Fibroblast of the aortic adventitia (primary cell): ENCODE measurements around the gene UVSSA. TPM values are rescaled to one million over a fixed set of nuclear protein-coding genes. Genes with fewer than 3 reads are reported as not detected.

ENCODE experiments used
- DNase-seq: peaks from one replicate; pipeline ENCODE4 v3.0.0-alpha.2; 2010; ENCODE audit warnings: low read depth
- H3K4me3 ChIP-seq: 2 replicates; pipeline ENCODE4 v1.5.1; 2011; ENCODE audit warnings: low read depth, mild to moderate bottlenecking, control low read depth, low read length, moderate library complexity
- CTCF ChIP-seq: IDR thresholded peaks from 2 replicates; pipeline ENCODE4 v1.5.1; 2011; ENCODE audit warnings: mild to moderate bottlenecking, low read length, control low read depth, inconsistent platforms; ENCODE audit not compliant: insufficient read depth
- total RNA-seq: library from RNA; depleted of rRNA; stranded (reverse); fragments of >200 nt; gene quantifications from 2 replicates; pipeline ENCODE4 v1.2.3, GENCODE V29; 2012; ENCODE audit warnings: low replicate concordance

The UVSSA gene
- total RNA-seq, 1 donor, result 8.7 TPM

- H3K4me3 ChIP-seq, result no peak overlapping the region
- no peak for DNase-seq
- no peak for TF ChIP-seq CTCF
These were observed 58.8 kb downstream of the UVSSA start for GRCh38 chr4:1405636-1406393.

GRCh38 chr4:1406394-1406980 is 59.5 kb downstream of the UVSSA start, which contains the start of gene NKX1-1:
TSS of gene NKX1-1 (minus strand) at chr4:1406442. CDS start at chr4:1406442, 0 bp downstream.
- TF ChIP-seq CTCF, result no peak
- no peak within 1 kb of the TSS for H3K4me3 ChIP-seq
- no peak for DNase-seq

- H3K4me3 ChIP-seq, result no peak overlapping the region
- no peak for DNase-seq
- no peak for TF ChIP-seq CTCF
These were observed 60.1 kb downstream of the UVSSA start for GRCh38 chr4:1406981-1407656.

- no peak overlapping the region for H3K4me3 ChIP-seq
- DNase-seq, result no peak
- TF ChIP-seq CTCF, result no peak
These were observed 60.8 kb downstream of the UVSSA start for GRCh38 chr4:1407657-1408333.

GRCh38 chr4:1408418-1408817 is 61.4 kb downstream of the UVSSA start:
- no peak overlapping the region for H3K4me3 ChIP-seq
- TF ChIP-seq CTCF, result no peak
- DNase-seq, result no peak

- DNase-seq, result no peak
- no peak for TF ChIP-seq CTCF
- H3K4me3 ChIP-seq, result no peak overlapping the region
These were observed 62.1 kb downstream of the UVSSA start for GRCh38 chr4:1409079-1409478.
